Psoas muscle (tissue), 8 donors: ENCODE data around the gene TAS1R3. TPM values are rescaled to one million over a fixed set of nuclear protein-coding genes. Genes with fewer than 3 reads are reported as not detected.

Source experiments
- ATAC-seq, 4 donors: fragments of 200-7000 bp; cut with Tn5 transposase; one replicate each; pipeline ENCODE4 v1.9.1; 2020; ENCODE audit warnings: moderate library complexity in 3 of 4, mild to moderate bottlenecking in 2 of 4
- DNase-seq, 2 donors: peaks; one replicate each; pipeline ENCODE4 v3.0.0-alpha.2; 2020
- H3K27ac ChIP-seq: fragments of 200-600 bp; one replicate; pipeline ENCODE4 v1.8.0; 2022
- H3K27me3 ChIP-seq, 3 donors: fragments of 200-600 bp in 1 of 3; one replicate each; pipeline versions ENCODE4 v1.6.1 to v1.8.0; 2013 to 2022; ENCODE audit warnings: low read length in 2 of 3, mild to moderate bottlenecking in 2 of 3, moderate library complexity in 1 of 3; ENCODE audit not compliant: insufficient read depth in 3 of 3
- H3K36me3 ChIP-seq, 2 donors: fragments of 200-600 bp in 1 of 2; one replicate each; pipeline versions ENCODE4 v1.6.1 to v1.8.0; 2013 to 2022; ENCODE audit warnings: low read depth in 1 of 2, mild to moderate bottlenecking in 1 of 2, moderate library complexity in 1 of 2; ENCODE audit not compliant: insufficient read depth in 1 of 2
- H3K4me1 ChIP-seq: fragments of 200-600 bp; one replicate; pipeline ENCODE4 v1.8.0; 2022
- H3K4me3 ChIP-seq: fragments of 200-600 bp; one replicate; pipeline ENCODE4 v1.8.0; 2022; ENCODE audit warnings: mild to moderate bottlenecking
- H3K9me3 ChIP-seq: fragments of 200-600 bp; one replicate; pipeline ENCODE4 v1.8.0; 2022
- WGBS, 3 donors: extraction: QIAGEN DNeasy Blood & Tissue Kit; methylation state at CpG; one replicate each; pipeline versions ENCODE4 v1.1.6 to v1.1.7; 2013; 5-methylcytosine and 5-hydroxymethylcytosine counted together
- intact Hi-C, 2 donors: fragments of 100-400 bp; cut with DNase I; formaldehyde crosslinking; loops; one replicate each; pipeline versions ENCODE4 v1.11.0 to v1.14.2; 2022
- polyA plus RNA-seq, 3 donors: library from polyadenylated mRNA; stranded (reverse); fragments of 200-250 nt; gene quantifications; one replicate each; pipeline ENCODE4 v1.2.3, GENCODE V29; 2013
- total RNA-seq, 4 donors: library from RNA; stranded (reverse); fragmentation: NEBNext Ultra II Directional in 2 of 4; extraction: Animal tissue kit (Norgen Biotek cat#: 25700) in 2 of 4; gene quantifications; one replicate each; pipeline versions ENCODE4 v1.2.1 to v1.2.4, GENCODE V29; 2021 to 2023
- TF ChIP-seq, protein P1 (sequence below): fragments of 200-600 bp; IDR thresholded peaks from one replicate; pipeline ENCODE4 v1.8.0; 2022; ENCODE audit warnings: antibody characterized with exemption
- donor health status: healthy with polysubstance abuse.
- donor health status: DM: no; HTN: no; CAD: no; lungs with moderate emphysema.
- donor health status: Bipolar disorder and iron deficiency.
- donor health status: healthy.
- donor health status: DM: yes; HTN: yes; CAD: no.
- donor health status: DM: no; HTN: no; CAD: no.
- donor health status: DM: no; HTN: no; CAD: no.
- donor health status: DM: yes; HTN: yes; CAD: no.

The TAS1R3 gene
- total and polyA plus RNA-seq, 7 donors: 0.06 to 0.25 (median 0.09) TPM; not detected in 1

DNA sequence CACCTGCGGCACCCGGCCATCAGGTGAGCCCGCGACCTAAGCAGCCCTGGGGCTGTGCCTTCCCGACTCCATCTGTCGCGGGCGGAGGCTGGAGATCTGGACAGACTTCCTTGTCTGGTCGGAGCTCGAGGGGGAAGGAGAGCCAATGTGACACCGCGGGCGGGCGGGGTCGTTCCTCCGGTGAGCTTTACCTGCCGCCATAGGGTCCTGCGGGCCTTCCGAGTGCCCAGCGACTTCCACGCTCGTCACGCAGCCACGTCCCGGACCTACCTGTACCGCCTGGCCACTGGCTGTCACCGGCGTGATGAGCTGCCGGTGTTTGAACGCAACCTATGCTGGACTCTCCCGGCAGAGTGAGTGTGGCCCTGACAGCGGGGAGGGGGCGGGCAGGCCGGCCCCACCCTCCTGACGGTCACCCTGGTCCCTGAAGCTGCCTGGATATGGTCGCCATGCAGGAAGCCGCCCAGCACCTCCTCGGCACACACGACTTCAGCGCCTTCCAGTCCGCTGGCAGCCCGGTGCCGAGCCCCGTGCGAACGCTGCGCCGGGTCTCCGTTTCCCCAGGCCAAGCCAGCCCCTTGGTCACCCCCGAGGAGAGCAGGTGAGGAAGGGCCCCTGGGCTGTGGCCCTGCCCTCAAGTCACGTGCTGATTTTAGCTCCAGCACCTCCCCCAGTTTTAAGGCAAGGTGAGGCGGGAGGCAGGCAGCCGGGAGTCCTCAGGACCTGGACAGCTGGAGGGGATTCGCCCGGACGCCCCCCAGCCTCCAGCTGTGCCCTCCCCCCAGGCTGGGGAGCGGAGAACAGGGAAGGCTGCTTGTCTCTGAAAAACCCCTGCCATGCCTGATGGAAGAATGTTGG, 21.6 kb upstream of the TAS1R3 start:
- TF ChIP-seq, protein P1, sequence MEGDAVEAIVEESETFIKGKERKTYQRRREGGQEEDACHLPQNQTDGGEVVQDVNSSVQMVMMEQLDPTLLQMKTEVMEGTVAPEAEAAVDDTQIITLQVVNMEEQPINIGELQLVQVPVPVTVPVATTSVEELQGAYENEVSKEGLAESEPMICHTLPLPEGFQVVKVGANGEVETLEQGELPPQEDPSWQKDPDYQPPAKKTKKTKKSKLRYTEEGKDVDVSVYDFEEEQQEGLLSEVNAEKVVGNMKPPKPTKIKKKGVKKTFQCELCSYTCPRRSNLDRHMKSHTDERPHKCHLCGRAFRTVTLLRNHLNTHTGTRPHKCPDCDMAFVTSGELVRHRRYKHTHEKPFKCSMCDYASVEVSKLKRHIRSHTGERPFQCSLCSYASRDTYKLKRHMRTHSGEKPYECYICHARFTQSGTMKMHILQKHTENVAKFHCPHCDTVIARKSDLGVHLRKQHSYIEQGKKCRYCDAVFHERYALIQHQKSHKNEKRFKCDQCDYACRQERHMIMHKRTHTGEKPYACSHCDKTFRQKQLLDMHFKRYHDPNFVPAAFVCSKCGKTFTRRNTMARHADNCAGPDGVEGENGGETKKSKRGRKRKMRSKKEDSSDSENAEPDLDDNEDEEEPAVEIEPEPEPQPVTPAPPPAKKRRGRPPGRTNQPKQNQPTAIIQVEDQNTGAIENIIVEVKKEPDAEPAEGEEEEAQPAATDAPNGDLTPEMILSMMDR: no peak
- intact Hi-C loops: loop anchor here in 1 of 2 donors (5.0 kb wide), 1 partner anchor 38 kb away; the partner anchor contains the start of gene DVL1
- Histone ChIP-seq H3K36me3 (peaks cover 5 to 47% of the 10 kb centered on the region in 2 donors), H3K9me3 (no peaks in the 10 kb centered on the region), H3K4me3 (peak overlapping the region; percentile 93), H3K27ac (peak overlapping the region; percentile 97), H3K4me1 (peaks cover 39% of the 10 kb centered on the region), H3K27me3 (no peaks in the 10 kb centered on the region)
- DNase-seq (peak in 1 of 2 donors; percentile 56), ATAC-seq (no peak)
- 35 to 40% (median 36%) methylated on average over 54 to 57 of the region's 57 CpGs for WGBS, 3 donors

DNA sequence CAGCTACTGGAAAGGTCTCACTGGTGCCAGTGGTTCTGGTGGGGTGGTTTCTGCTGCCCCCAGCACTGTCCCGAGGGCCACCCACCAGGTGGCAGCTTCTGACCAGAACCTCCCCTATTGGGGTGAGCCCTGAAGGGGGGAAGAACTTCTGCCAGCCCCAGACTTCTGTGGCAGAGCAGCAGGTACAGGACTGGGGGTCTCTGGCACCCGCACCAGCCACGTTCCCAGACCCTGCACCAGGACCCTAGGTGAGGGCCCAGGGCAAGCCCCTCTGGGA, 21.0 kb upstream of the TAS1R3 start:
- H3K36me3 ChIP-seq: peaks cover 7 to 52% of the 10 kb centered on the region in 2 donors

DNA sequence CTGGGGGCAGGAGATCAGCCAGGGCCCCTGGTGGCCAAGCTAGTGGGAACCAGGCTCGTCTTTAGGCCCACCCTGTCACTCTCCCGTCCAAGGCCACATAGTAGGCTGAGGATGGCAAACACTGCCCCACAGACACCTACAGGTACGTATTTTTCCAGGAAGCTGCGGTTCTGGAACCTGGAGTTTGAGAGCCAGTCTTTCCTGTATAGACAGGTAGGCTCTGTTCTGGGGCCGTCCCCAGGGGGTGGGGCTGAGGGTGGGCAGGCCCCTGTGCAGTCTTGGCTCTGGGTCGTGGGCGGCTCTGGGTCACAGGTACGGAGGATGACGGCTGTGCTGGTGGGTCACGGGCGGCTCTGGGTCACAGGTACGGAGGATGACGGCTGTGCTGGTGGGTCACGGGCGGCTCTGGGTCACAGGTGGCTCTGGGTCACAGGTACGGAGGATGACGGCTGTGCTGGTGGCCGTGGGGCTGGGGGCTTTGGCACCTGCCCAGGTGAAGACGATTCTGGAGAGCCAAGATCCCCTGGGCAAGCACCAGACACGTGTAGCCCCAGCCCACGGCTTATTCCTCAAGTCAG, 20.5 kb upstream of the TAS1R3 start:
- DNase-seq: no peak
- Histone ChIP-seq H3K9me3 (no peaks in the 10 kb centered on the region), H3K36me3 (peaks cover 7 to 56% of the 10 kb centered on the region in 2 donors), H3K4me3 (no peak overlapping the region), H3K27me3 (no peaks in the 10 kb centered on the region), H3K4me1 (peaks cover 28% of the 10 kb centered on the region), H3K27ac (no peak overlapping the region)
- intact Hi-C loops: no loop called here
- ATAC-seq: no peak
- 77 to 86% (median 84%) methylated on average over 21 of the region's 21 CpGs for WGBS, 3 donors
- TF ChIP-seq, protein P1: no peak

More for the DNA sequence above, 21.0 kb upstream of the TAS1R3 start:
- H3K4me1 ChIP-seq: peaks cover 33% of the 10 kb centered on the region
- no peaks in the 10 kb centered on the region for H3K27me3 ChIP-seq
- TF ChIP-seq, protein P1: no peak
- peak overlapping the region; percentile 97 for H3K27ac ChIP-seq
- WGBS, 3 donors: 59 to 86% (median 79%) methylated on average over 3 of the region's 3 CpGs
- H3K9me3 ChIP-seq: no peaks in the 10 kb centered on the region
- ATAC-seq (no peak), DNase-seq (no peak)
- peak overlapping the region; percentile 93 for H3K4me3 ChIP-seq
- intact Hi-C loops: no loop called here

DNA sequence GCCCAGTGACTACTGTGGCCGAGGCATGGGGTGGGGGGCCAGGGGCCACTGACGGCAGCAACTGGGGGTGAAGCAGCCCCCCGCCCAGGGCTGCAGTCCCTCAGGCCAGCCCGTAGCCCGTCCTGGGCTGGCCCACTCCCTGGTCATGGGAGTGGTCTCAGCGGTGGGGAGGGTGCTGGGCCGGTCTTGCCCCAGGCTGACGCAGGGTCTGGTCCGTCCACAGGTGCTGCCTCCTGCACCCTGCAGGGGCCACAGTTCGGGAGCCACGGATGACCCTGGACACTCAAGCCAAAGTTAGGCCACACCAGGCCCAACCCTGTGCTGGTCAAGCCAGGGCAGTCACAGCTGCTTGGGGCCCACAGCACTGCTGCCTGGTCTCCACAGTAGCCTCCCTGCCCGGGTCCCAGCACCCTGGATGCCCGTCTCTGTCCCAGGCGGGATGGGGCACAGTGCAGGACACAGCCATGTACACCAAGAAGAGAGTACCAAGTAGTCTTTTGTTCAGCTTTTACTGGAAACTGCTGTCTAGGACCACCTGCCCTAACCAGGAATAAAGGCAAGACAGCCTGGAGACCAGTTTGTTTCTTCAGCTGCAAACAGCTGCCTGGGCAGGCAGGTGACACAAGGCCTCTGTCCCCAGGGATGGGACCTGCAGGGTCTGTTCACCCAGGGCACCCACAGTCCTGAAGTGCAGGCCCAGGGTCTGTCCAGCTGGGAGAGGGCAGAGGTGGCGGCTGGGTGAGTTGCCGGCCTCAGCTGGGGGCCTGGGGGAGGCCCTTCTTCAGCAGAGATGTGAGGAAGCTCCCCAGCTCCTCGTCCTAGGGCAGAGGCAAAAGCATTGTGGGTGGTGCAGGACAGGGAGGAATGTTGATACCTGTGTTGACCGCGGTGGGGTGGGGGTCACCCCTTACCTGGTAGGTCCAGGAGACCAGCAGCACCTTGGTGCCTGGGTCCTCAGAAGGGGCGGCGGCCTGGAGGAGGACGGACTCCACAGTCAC, 19.7 kb upstream of the TAS1R3 start:
- H3K4me1 ChIP-seq: peaks cover 19% of the 10 kb centered on the region
- 81 to 86% (median 85%) methylated on average over 22 of the region's 22 CpGs for WGBS, 3 donors
- H3K27me3 ChIP-seq: no peaks in the 10 kb centered on the region
- no peak for DNase-seq
- H3K36me3 ChIP-seq: peaks cover 7 to 62% of the 10 kb centered on the region in 2 donors
- no peak overlapping the region for H3K4me3 ChIP-seq
- TF ChIP-seq, protein P1: no peak
- H3K27ac ChIP-seq: peak overlapping the region; percentile 9
- H3K9me3 ChIP-seq: no peaks in the 10 kb centered on the region
- ATAC-seq: no peak
- intact Hi-C loops: no loop called here
